GM12878 (cell line): Measurements from ENCODE around the gene NOP16. TPM values are rescaled to one million over a fixed set of nuclear protein-coding genes. Genes with fewer than 3 reads are reported as not detected.
A peak's percentile ranks its signal among the peaks of the same experiment; 100 is the strongest.

Experiments
- ATAC-seq: fragments of 200-7000 bp; cut with Tn5 transposase; 3 replicates; pipeline ENCODE4 v1.9.1; 2020; ENCODE audit warnings: mild to moderate bottlenecking, moderate library complexity
- BruUV-seq: library from RNA; stranded (reverse); fragments of 400-500 nt; replicated peaks from 2 replicates; lab custom pipeline; 2021; lab: Mats Ljungman, UMichigan
- CTCF ChIA-PET: fragments of 300-600 bp; sonication (Branson Sonifier 250); formaldehyde crosslinking; extraction: SDS; loops from one replicate; lab custom pipeline; 2021; ENCODE audit warnings: inconsistent platforms; lab: Yijun Ruan, JAX
- POLR2A ChIA-PET: fragments of 350-600 bp; formaldehyde crosslinking; extraction: SDS; loops from one replicate; lab custom pipeline; 2021; ENCODE audit warnings: inconsistent platforms; lab: Charles Lee
- RAD21 ChIA-PET: fragments of 300-600 bp; sonication (Branson Sonifier 250); formaldehyde crosslinking; loops from one replicate; lab custom pipeline; 2023; ENCODE audit warnings: antibody characterized with exemption; ENCODE audit not compliant: unreplicated experiment; lab: Charles Lee
- SMC1A ChIA-PET: fragments of 300-600 bp; sonication (Branson Sonifier 250); formaldehyde crosslinking; loops from one replicate; lab custom pipeline; 2023; ENCODE audit not compliant: unreplicated experiment, uncharacterized antibody; lab: Charles Lee
- DNase-seq: peaks from one replicate; pipeline ENCODE4 v3.0.0-alpha.2; 2011; ENCODE audit warnings: low read depth, low spot score
- FAIRE-seq: peaks from 3 replicates; lab custom pipeline; 2011; peaks lifted over from hg19 to GRCh38; lab: Jason Lieb, UNC
- H2AFZ ChIP-seq: 2 replicates; pipeline ENCODE4 v1.6.0; 2011; ENCODE audit warnings: low read depth, low read length, control low read depth; ENCODE audit not compliant: control insufficient read depth
- H3K27ac ChIP-seq: 2 replicates; pipeline ENCODE4 v1.5.1; 2011; ENCODE audit warnings: control low read depth; ENCODE audit not compliant: control insufficient read depth, insufficient read depth
- H3K27me3 ChIP-seq, 2 experiments: replicated peaks in 1 of 2; 2 replicates each; pipeline versions ENCODE4 v1.6.0 to v1.6.1; 2011; ENCODE audit warnings: low read length in 1 of 2; ENCODE audit not compliant: control insufficient read depth in 2 of 2, insufficient read depth in 2 of 2
- H3K36me3 ChIP-seq, 2 experiments: 2 replicates each; pipeline ENCODE4 v1.5.1; 2011; ENCODE audit warnings: low read length in 1 of 2; ENCODE audit not compliant: control insufficient read depth in 2 of 2, insufficient read depth in 2 of 2
- H3K4me1 ChIP-seq: 2 replicates; pipeline ENCODE4 v1.6.1; 2011; ENCODE audit warnings: mild to moderate bottlenecking, low read length, moderate library complexity, mixed read lengths; ENCODE audit not compliant: control insufficient read depth, insufficient read depth
- H3K4me2 ChIP-seq: 2 replicates; pipeline ENCODE4 v1.6.0; 2011; ENCODE audit warnings: control low read depth; ENCODE audit not compliant: control insufficient read depth, insufficient read depth
- H3K4me3 ChIP-seq: fragments of 200-600 bp; sonication (generic); 2 replicates; pipeline ENCODE4 v1.5.1; 2016
- H3K79me2 ChIP-seq: 2 replicates; pipeline ENCODE4 v1.6.0; 2011; ENCODE audit warnings: low read length; ENCODE audit not compliant: control insufficient read depth, insufficient read depth
- H3K9ac ChIP-seq: 2 replicates; pipeline ENCODE4 v1.8.0; 2011; ENCODE audit warnings: low read length, control low read depth, mixed read lengths; ENCODE audit not compliant: control insufficient read depth, insufficient read depth
- H3K9me3 ChIP-seq: replicated peaks from 3 replicates; pipeline ENCODE4 v1.5.1; 2011; ENCODE audit warnings: mild to moderate bottlenecking, low read length; ENCODE audit not compliant: control insufficient read depth, insufficient read depth
- H4K20me1 ChIP-seq: 2 replicates; pipeline ENCODE4 v1.6.0; 2011; ENCODE audit not compliant: control insufficient read depth, insufficient read depth
- BACH1 ChIP-seq: fragments of 450-650 bp; IDR thresholded peaks from 2 replicates; pipeline ENCODE4 v1.6.1; 2017; ENCODE audit warnings: mild to moderate bottlenecking, borderline replicate concordance
- BHLHE40 ChIP-seq, 2 experiments: fragments of 450-650 bp in 1 of 2; IDR thresholded peaks; 2 replicates each; pipeline ENCODE4 v1.6.1; 2011 to 2017; ENCODE audit warnings: low read depth in 2 of 2, borderline replicate concordance in 1 of 2, improper control_type of control experiment in 1 of 2, low read length in 1 of 2, mild to moderate bottlenecking in 1 of 2
- CREM ChIP-seq: IDR thresholded peaks from 2 replicates; pipeline ENCODE4 v1.6.1; 2014; ENCODE audit warnings: antibody characterized with exemption, low read depth
- HDAC2 ChIP-seq: fragments of 200-600 bp; sonication (generic); IDR thresholded peaks from 2 replicates; pipeline ENCODE4 v1.6.1; 2017
- MXI1 ChIP-seq: fragments of 150-350 bp; IDR thresholded peaks from 2 replicates; pipeline ENCODE4 v1.6.1; 2011; ENCODE audit warnings: low read depth, mild to moderate bottlenecking, inconsistent platforms, low read length, improper control_type of control experiment
- NBN ChIP-seq: fragments of 450-650 bp; IDR thresholded peaks from 2 replicates; pipeline ENCODE4 v1.6.1; 2016
- POLR2A ChIP-seq: IDR thresholded peaks from 2 replicates; pipeline ENCODE4 v1.6.1; 2011; ENCODE audit warnings: low read depth, mild to moderate bottlenecking, low read length
- RB1 ChIP-seq: fragments of 450-650 bp; formaldehyde crosslinking; IDR thresholded peaks from 2 replicates; pipeline ENCODE4 v1.6.1; 2017; ENCODE audit warnings: mild to moderate bottlenecking, borderline replicate concordance
- TAF1 ChIP-seq: IDR thresholded peaks from 2 replicates; pipeline ENCODE4 v1.6.1; 2011; ENCODE audit warnings: mild to moderate bottlenecking, low read depth, low read length, borderline replicate concordance
- TCF7 ChIP-seq: IDR thresholded peaks from 2 replicates; pipeline ENCODE4 v1.6.1; 2014; ENCODE audit warnings: antibody characterized with exemption, borderline replicate concordance
- WGBS: methylation state at CpG from one replicate; pipeline ENCODE4 v1.1.6; 2016; ENCODE audit warnings: low lambda C conversion rate; ENCODE audit not compliant: insufficient replicate concordance, insufficient coverage; ENCODE audit errors: missing lambda C conversion rate; 5-methylcytosine and 5-hydroxymethylcytosine counted together
- in situ Hi-C: fragments of 300-500 bp; cut with MboI; formaldehyde crosslinking; loops from 9 replicates; pipeline ENCODE4 v1.14.3; 2018; ENCODE audit warnings: mixed read lengths
- intact Hi-C: fragments of 100-400 bp; cut with micrococcal nuclease; formaldehyde crosslinking; loops from one replicate; pipeline ENCODE4 v1.14.2; 2022; ENCODE audit not compliant: unreplicated experiment
- polyA plus RNA-seq, 11 experiments: library from polyadenylated mRNA; depleted of rRNA in 4 of 11; unstranded in 6 of 11; stranded (reverse) in 5 of 11; fragments of >200 nt; fragmentation: Nextera tagmentation in 4 of 11; fragmentation: Illumina TruSeq in 1 of 11; extraction: Ambion mirVana in 4 of 11; extraction: Trizol in 1 of 11; gene quantifications; 1 replicate in 1 of 11; 2 replicates in 10 of 11; pipeline versions ENCODE4 v1.2.1 to v1.2.3, GENCODE V29; 2011 to 2016; ENCODE audit warnings: inconsistent platforms in 2 of 11, missing spikeins in 2 of 11, low read depth in 1 of 11
- total RNA-seq, 4 experiments: library from RNA; depleted of rRNA in 3 of 4; stranded (reverse); fragments of >200 nt in 3 of 4; fragmentation: Illumina TruSeq in 1 of 4; extraction: Trizol in 1 of 4; gene quantifications; 2 replicates each; pipeline versions ENCODE4 v1.2.1 to v1.2.3, GENCODE V29; 2013 to 2021
- TF ChIP-seq, protein P1 (sequence below): fragments of 450-650 bp; IDR thresholded peaks from 2 replicates; pipeline ENCODE4 v1.6.1; 2017; ENCODE audit warnings: borderline replicate concordance
- TF ChIP-seq, protein P2 (sequence below): IDR thresholded peaks from 2 replicates; pipeline ENCODE4 v1.6.1; 2012; ENCODE audit warnings: low read length, inconsistent platforms
- TF ChIP-seq, protein P3 (sequence below): IDR thresholded peaks from 2 replicates; pipeline ENCODE4 v1.6.1; 2011; ENCODE audit warnings: low read depth, low read length, improper control_type of control experiment, borderline replicate concordance
- TF ChIP-seq, protein P4 (sequence below): fragments of 450-650 bp; IDR thresholded peaks from 2 replicates; pipeline ENCODE4 v1.6.1; 2016; ENCODE audit warnings: mild to moderate bottlenecking
- TF ChIP-seq, protein P5 (sequence below), 3 experiments: IDR thresholded peaks in 2 of 3; conservative IDR thresholded peaks in 1 of 3; 2 replicates each; pipeline ENCODE4 v1.5.1; 2011; ENCODE audit warnings: low read depth in 3 of 3, low read length in 3 of 3, mild to moderate bottlenecking in 3 of 3, control low read depth in 2 of 3, moderate library complexity in 2 of 3, inconsistent platforms in 1 of 3, mixed read lengths in 1 of 3; ENCODE audit not compliant: control insufficient read depth in 2 of 3, insufficient read depth in 1 of 3; ENCODE audit errors: extremely low read depth in 1 of 3

NOP16 gene
- total and polyA plus RNA-seq, 10 of the 15 experiments (the other 5 are each of a cell fraction or from before 2014, with no cell fraction given) = 50.3 to 276 (median 116) TPM

DNA sequence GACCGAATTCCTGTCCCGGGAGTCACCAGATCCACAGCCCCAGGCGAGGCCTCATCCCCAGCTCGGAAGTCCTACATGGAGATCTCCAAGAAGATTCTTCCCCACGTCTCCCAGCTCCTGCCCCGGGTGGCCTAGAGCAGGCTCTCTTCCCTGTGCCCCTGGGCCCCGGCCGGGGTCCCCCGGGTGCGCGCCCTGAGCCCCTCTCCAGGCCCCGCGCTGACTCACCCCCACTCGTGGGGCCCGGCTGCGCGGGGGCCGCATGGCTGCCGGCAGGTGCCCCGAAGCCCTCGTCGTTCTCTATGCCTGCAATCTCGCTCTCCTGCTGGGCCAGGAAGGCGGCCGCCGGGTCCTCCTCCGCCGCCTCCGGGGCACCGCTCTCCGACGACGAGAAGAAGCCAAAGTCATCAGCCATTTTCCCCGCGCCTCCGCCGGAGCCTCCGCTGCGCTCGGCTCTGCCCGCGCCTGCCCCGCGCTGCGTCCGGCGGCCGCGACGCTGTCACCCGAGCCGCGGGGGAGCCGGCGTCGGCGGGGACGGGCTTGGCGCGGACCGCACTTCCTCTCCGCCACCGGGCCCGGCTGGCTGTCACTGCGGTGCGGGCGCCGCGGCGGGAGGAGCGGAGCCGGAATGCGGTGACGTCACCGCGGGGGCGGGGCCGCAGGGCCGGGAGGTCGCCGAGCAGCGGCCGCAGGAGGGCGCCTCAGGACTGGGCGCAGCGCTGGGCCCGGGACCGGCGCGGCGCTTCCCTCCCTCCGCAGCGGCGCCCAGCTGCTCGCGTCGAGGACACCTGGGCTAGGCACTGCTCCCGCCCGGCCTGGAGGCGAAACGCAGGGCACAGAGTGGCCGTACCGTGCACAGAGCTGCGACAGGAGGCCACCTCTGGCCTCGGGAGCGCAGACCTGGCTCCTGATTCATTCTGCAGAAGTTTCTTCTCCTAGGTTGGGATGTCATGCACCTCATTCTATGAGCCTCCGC, 27.8 kb upstream of the NOP16 start, which contains the start of gene CLTB:
Gene CLTB (minus strand): TSS at position 588 of the 973 bp plus-strand sequence. CDS start 176 bp downstream, at position 412.
- ChIA-PET POLR2A (interaction anchor here (1.0 to 2.0 kb wide), 3 partner anchors 119 to 127 kb away, joined by 3 to 9 read pairs (median 4); no protein-coding TSS in a partner anchor), CTCF (interaction anchor here (0.7 to 3.4 kb wide), 20 partner anchors 10 to 245 kb away, joined by 3 to 18 read pairs (median 5); partner anchors contain the start of genes FAF2 and KIAA1191), SMC1A (interaction anchor here (1.2 to 2.2 kb wide), 6 partner anchors 9 to 231 kb away, joined by 3 to 9 read pairs (median 6); partner anchors contain the start of genes RNF44 and TSPAN17), RAD21 (interaction anchor here (0.6 to 2.2 kb wide), 13 partner anchors 12 to 686 kb away, joined by 3 to 17 read pairs (median 4); partner anchors contain the start of genes FAF2, KIAA1191 and RNF44)
- Histone ChIP-seq H3K9me3 (no peaks in the 10 kb centered on the region), H3K4me3 (peak within 1 kb of the TSS; percentile 96), H3K79me2 (peaks cover 5% of the 10 kb centered on the region), H3K4me2 (peak within 1 kb of the TSS; percentile 93), H3K9ac (peak within 1 kb of the TSS; percentile 82), H3K27ac (peak within 1 kb of the TSS; percentile 65), H3K36me3 (no peaks in the 10 kb centered on the region), H3K4me1 (peaks cover 19% of the 10 kb centered on the region), H4K20me1 (no peaks in the 10 kb centered on the region), H2AFZ (peak within 1 kb of the TSS; percentile 79), H3K27me3 (no peaks in the 10 kb centered on the region)
- in situ Hi-C loops (no loop called here), intact Hi-C loops (loop anchor here (1.0 to 10.0 kb wide), 4 partner anchors 32 to 681 kb away; partner anchors contain the start of genes FAF2, RNF44 and TSPAN17)
- BruUV-seq = no TSS peak
- DNase-seq (peak; percentile 37), FAIRE-seq (peak; percentile 31), ATAC-seq (peak; percentile 99)
- 2% methylated on average over 105 of the region's 107 CpGs for WGBS
- TF ChIP-seq TAF1 (0 out of 2 replicates have a peak, but pooled peaks have one; percentile 29), BACH1 (peak; percentile 93), POLR2A (peak; percentile 83), TCF7 (no peak), MXI1 (no peak), RB1 (peak; percentile 98), CREM (peak; percentile 83), HDAC2 (no peak), NBN (no peak), BHLHE40 (IDR thresholded peaks at IDR 0.05; ENCODE audit: borderline replicate concordance in 1 of 2, low read depth in 2 of 2, low read length in 1 of 2) (peak; percentile 62 to 81)
- TF ChIP-seq, protein P1, sequence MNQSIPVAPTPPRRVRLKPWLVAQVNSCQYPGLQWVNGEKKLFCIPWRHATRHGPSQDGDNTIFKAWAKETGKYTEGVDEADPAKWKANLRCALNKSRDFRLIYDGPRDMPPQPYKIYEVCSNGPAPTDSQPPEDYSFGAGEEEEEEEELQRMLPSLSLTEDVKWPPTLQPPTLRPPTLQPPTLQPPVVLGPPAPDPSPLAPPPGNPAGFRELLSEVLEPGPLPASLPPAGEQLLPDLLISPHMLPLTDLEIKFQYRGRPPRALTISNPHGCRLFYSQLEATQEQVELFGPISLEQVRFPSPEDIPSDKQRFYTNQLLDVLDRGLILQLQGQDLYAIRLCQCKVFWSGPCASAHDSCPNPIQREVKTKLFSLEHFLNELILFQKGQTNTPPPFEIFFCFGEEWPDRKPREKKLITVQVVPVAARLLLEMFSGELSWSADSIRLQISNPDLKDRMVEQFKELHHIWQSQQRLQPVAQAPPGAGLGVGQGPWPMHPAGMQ = no peak
- TF ChIP-seq, protein P2, sequence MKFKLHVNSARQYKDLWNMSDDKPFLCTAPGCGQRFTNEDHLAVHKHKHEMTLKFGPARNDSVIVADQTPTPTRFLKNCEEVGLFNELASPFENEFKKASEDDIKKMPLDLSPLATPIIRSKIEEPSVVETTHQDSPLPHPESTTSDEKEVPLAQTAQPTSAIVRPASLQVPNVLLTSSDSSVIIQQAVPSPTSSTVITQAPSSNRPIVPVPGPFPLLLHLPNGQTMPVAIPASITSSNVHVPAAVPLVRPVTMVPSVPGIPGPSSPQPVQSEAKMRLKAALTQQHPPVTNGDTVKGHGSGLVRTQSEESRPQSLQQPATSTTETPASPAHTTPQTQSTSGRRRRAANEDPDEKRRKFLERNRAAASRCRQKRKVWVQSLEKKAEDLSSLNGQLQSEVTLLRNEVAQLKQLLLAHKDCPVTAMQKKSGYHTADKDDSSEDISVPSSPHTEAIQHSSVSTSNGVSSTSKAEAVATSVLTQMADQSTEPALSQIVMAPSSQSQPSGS = no peak; the same call in 1 of the 2 replicates
- TF ChIP-seq, protein P3, sequence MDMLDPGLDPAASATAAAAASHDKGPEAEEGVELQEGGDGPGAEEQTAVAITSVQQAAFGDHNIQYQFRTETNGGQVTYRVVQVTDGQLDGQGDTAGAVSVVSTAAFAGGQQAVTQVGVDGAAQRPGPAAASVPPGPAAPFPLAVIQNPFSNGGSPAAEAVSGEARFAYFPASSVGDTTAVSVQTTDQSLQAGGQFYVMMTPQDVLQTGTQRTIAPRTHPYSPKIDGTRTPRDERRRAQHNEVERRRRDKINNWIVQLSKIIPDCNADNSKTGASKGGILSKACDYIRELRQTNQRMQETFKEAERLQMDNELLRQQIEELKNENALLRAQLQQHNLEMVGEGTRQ = no peak
- TF ChIP-seq, protein P4, sequence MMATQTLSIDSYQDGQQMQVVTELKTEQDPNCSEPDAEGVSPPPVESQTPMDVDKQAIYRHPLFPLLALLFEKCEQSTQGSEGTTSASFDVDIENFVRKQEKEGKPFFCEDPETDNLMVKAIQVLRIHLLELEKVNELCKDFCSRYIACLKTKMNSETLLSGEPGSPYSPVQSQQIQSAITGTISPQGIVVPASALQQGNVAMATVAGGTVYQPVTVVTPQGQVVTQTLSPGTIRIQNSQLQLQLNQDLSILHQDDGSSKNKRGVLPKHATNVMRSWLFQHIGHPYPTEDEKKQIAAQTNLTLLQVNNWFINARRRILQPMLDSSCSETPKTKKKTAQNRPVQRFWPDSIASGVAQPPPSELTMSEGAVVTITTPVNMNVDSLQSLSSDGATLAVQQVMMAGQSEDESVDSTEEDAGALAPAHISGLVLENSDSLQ = no peak
- TF ChIP-seq, protein P5, sequence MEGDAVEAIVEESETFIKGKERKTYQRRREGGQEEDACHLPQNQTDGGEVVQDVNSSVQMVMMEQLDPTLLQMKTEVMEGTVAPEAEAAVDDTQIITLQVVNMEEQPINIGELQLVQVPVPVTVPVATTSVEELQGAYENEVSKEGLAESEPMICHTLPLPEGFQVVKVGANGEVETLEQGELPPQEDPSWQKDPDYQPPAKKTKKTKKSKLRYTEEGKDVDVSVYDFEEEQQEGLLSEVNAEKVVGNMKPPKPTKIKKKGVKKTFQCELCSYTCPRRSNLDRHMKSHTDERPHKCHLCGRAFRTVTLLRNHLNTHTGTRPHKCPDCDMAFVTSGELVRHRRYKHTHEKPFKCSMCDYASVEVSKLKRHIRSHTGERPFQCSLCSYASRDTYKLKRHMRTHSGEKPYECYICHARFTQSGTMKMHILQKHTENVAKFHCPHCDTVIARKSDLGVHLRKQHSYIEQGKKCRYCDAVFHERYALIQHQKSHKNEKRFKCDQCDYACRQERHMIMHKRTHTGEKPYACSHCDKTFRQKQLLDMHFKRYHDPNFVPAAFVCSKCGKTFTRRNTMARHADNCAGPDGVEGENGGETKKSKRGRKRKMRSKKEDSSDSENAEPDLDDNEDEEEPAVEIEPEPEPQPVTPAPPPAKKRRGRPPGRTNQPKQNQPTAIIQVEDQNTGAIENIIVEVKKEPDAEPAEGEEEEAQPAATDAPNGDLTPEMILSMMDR (IDR thresholded peaks at IDR 0.05 in 2 of 3, conservative IDR thresholded peaks at IDR 0.05 in 1 of 3; ENCODE audit: control insufficient read depth in 2 of 3, extremely low read depth in 1 of 3, insufficient read depth in 1 of 3, low read depth in 3 of 3, low read length in 3 of 3) = peak; percentile 50 to 94 (median 69); a peak in 5 of 6 replicates
